ENCODE results near the gene CFAP20DC. TPM values are rescaled to one million over a fixed set of nuclear protein-coding genes. Genes with fewer than 3 reads are reported as not detected.
"Not testable (repeated sequence)": the region's sequence is repeated elsewhere in the genome, so short reads cannot be mapped to it uniquely, and the experiment has no call there.

Gene CFAP20DC
- total RNA-seq, 2 donors from 2014 or later = 1.7 to 1.8 TPM

DNA sequence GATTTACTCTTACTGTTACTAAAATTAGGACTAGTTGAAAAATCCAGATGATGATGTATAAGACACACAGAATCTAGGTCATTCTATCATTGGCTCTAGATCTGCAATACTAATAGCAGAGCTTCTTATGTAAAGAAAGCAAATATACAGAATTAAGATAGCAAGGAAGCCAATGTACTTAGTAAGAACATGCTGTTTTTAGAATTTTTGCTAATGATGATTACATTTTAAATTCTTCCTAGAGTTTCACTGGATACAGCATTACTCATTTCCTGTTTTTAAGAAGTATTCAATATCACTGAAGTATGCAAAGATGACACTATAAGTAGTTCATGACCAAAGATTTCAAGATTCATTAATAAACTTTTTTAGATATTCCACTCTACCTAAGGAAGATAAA lies 60.7 kb downstream of the CFAP20DC start:
- H3K27me3 ChIP-seq = no peaks in the 10 kb centered on the region
- H3K9me3 ChIP-seq = no peaks in the 10 kb centered on the region
- H3K36me3 ChIP-seq = no peaks in the 10 kb centered on the region
- H3K9ac ChIP-seq (ENCODE audit: low read depth in 2 of 2, low read length in 2 of 2) = no peak overlapping the region
- TF ChIP-seq, protein P1, sequence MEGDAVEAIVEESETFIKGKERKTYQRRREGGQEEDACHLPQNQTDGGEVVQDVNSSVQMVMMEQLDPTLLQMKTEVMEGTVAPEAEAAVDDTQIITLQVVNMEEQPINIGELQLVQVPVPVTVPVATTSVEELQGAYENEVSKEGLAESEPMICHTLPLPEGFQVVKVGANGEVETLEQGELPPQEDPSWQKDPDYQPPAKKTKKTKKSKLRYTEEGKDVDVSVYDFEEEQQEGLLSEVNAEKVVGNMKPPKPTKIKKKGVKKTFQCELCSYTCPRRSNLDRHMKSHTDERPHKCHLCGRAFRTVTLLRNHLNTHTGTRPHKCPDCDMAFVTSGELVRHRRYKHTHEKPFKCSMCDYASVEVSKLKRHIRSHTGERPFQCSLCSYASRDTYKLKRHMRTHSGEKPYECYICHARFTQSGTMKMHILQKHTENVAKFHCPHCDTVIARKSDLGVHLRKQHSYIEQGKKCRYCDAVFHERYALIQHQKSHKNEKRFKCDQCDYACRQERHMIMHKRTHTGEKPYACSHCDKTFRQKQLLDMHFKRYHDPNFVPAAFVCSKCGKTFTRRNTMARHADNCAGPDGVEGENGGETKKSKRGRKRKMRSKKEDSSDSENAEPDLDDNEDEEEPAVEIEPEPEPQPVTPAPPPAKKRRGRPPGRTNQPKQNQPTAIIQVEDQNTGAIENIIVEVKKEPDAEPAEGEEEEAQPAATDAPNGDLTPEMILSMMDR (IDR thresholded peaks at IDR 0.05) = no peak
- no peak overlapping the region for H3K4me3 ChIP-seq
- no peak for DNase-seq
- no peaks in the 10 kb centered on the region for H3K4me1 ChIP-seq
- no peak overlapping the region for H3K27ac ChIP-seq
- intact Hi-C loops (cut with DNase I) = no loop called here

DNA sequence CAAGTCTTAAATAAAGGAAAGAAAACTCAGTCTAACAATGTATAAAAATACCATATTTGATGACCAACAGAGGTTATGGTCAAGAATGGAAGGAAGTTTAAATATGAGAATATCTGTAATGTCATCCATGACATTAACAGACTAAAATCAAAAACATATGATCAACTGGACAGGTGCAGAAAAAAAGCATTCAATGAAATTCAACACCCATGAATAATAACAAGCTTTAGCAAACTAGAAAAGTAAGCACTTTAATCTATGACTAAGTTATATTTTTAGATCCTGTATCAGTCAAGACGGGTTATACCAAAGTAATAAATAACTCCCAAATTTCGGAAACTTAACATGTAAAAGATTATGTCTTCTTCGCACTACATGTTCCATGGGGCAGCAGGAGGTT lies 61.8 kb downstream of the CFAP20DC start:
- intact Hi-C loops (cut with DNase I) = no loop called here
- no peak for DNase-seq
- Histone ChIP-seq H3K4me1 (no peaks in the 10 kb centered on the region), H3K27me3 (no peaks in the 10 kb centered on the region), H3K9ac (ENCODE audit: low read depth in 2 of 2, low read length in 2 of 2) (no peak overlapping the region), H3K36me3 (no peaks in the 10 kb centered on the region), H3K27ac (no peak overlapping the region), H3K9me3 (no peaks in the 10 kb centered on the region), H3K4me3 (no peak overlapping the region)
- TF ChIP-seq, protein P1 (IDR thresholded peaks at IDR 0.05) = no peak

DNA sequence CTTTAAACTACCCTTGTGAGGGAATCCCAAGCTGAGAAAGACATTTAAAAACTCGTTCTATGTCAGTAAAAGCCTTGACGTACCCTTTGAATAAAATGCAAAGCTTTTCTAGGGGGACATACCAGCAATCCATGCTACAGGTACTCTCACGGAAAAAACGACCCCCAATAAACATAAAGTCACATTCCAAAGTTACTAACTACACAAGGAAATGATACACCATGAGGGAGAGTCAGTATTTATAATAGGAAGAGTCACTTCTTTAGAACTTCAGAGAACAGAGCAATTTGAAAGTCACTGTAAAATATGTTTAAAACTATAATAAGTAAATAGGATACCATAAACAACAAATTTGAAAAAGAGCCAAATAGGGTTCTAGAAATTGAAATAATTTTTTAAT lies 63.2 kb downstream of the CFAP20DC start:
- Histone ChIP-seq H3K4me1 (no peaks in the 10 kb centered on the region), H3K27ac (no peak overlapping the region), H3K9ac (ENCODE audit: low read depth in 2 of 2, low read length in 2 of 2) (no peak overlapping the region), H3K27me3 (no peaks in the 10 kb centered on the region), H3K9me3 (no peaks in the 10 kb centered on the region), H3K36me3 (no peaks in the 10 kb centered on the region), H3K4me3 (no peak overlapping the region)
- TF ChIP-seq, protein P1 (IDR thresholded peaks at IDR 0.05) = no peak
- intact Hi-C loops (cut with DNase I) = no loop called here
- no peak for DNase-seq

DNA sequence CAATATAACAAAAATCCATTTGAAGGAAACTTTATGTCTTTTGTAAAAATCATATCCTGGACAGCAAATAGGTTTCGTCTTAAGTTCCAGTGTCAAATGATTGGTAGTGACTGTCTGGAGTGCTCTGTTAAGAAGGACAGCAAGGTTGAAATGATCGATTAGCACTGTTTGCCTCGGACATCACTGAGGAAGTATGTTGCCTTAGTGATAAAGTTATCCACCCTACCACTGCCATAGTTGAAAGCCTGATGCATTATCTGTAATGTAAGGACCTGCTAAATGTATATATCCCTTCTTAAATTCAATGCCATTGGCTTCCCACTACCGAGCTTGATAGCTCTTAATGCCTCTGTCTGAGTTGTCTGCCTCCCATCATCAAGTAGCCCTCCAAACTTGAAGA lies 70.0 kb downstream of the CFAP20DC start:
- DNase-seq = no peak
- intact Hi-C loops (cut with DNase I) = no loop called here
- H3K9me3 ChIP-seq = no peaks in the 10 kb centered on the region

GRCh38 chr3:58973796-58974195 lies 76.0 kb downstream of the CFAP20DC start:
- no peaks in the 10 kb centered on the region for H3K27me3 ChIP-seq
- H3K36me3 ChIP-seq = no peaks in the 10 kb centered on the region
- intact Hi-C loops (cut with DNase I) = no loop called here
- TF ChIP-seq, protein P1 (IDR thresholded peaks at IDR 0.05) = no peak
- H3K4me1 ChIP-seq = no peaks in the 10 kb centered on the region
- no peak overlapping the region for H3K27ac ChIP-seq
- no peaks in the 10 kb centered on the region for H3K9me3 ChIP-seq
- no peak for DNase-seq
- H3K4me3 ChIP-seq = no peak overlapping the region
- H3K9ac ChIP-seq (ENCODE audit: low read depth in 2 of 2, low read length in 2 of 2) = no peak overlapping the region

More for the DNA sequence above, 70.0 kb downstream of the CFAP20DC start:
- Histone ChIP-seq H3K4me1 (no peaks in the 10 kb centered on the region), H3K9ac (ENCODE audit: low read depth in 2 of 2, low read length in 2 of 2) (no peak overlapping the region), H3K4me3 (no peak overlapping the region), H3K27ac (no peak overlapping the region), H3K36me3 (no peaks in the 10 kb centered on the region), H3K27me3 (no peaks in the 10 kb centered on the region)
- TF ChIP-seq, protein P1 (IDR thresholded peaks at IDR 0.05) = no peak

GRCh38 chr3:58967866-58968265 lies 82.0 kb downstream of the CFAP20DC start:
- H3K36me3 ChIP-seq; intact Hi-C loops (cut with DNase I); H3K9ac ChIP-seq (ENCODE audit: low read depth in 2 of 2, low read length in 2 of 2); H3K4me3 ChIP-seq; H3K27ac ChIP-seq; DNase-seq; H3K27me3 ChIP-seq; H3K4me1 ChIP-seq; H3K9me3 ChIP-seq: not testable (repeated sequence)
